ENCODE results near the gene NETO1. TPM values are rescaled to one million over a fixed set of nuclear protein-coding genes. Genes with fewer than 3 reads are reported as not detected.

The NETO1 gene
- total and polyA plus RNA-seq, 9 donors, result 0.08 to 0.56 (median 0.19) TPM; not detected in 5

DNA sequence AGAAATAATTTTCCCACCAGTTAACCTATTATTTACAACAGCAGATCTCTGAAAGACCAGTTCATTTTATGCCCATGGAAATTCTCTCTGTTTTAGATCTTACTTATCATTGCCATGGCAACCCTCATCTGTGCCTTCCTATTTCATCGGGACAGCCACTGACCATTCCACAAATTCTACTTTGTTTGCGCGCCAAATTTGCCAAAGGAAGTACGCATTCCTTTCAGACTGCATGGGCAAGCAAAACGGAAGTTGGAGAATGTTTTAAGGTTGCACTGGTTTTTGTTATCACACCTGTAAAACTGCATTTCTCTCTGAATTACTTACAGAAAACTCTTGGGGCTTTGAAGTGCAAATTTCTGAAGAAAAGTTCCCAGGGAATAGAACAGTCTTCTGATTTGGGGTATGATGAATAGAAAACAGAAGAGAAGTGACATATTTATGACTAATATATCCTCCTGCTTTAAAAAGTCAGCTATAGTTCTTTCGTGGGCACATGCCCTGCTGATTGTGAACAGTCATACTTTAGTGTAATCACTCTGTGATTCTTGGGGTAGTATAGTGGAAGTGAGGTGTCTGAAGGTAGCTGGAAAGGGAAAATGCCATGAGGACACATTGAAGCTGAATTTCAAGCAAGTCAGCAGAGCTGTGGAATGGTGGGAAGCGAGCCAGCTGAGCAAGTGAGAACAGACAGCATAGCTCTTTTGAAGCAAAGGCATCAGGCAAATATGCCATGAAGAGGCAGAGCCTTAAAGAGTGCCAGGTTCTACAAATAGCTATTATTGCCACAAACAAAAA, 20.9 kb downstream of the NETO1 start:
- H3K36me3 ChIP-seq (ENCODE audit: control insufficient read depth, insufficient read depth, low read length), result no peaks in the 10 kb centered on the region
- no peak for DNase-seq
- H3K27ac ChIP-seq (ENCODE audit: low read length), result no peak overlapping the region
- no peak overlapping the region for H3K4me3 ChIP-seq (ENCODE audit: low read length)
- H3K9me3 ChIP-seq (replicated peaks; ENCODE audit: control insufficient read depth, low read depth, low read length), result peaks cover 2% of the 10 kb centered on the region
- no peaks in the 10 kb centered on the region for H3K27me3 ChIP-seq (ENCODE audit: control insufficient read depth, insufficient read depth, low read length)
- WGBS (ENCODE audit: insufficient coverage), result 13% methylated on average over 3 of the region's 7 CpGs
- H3K4me1 ChIP-seq (ENCODE audit: control insufficient read depth, insufficient read depth, low read length), result no peaks in the 10 kb centered on the region

DNA sequence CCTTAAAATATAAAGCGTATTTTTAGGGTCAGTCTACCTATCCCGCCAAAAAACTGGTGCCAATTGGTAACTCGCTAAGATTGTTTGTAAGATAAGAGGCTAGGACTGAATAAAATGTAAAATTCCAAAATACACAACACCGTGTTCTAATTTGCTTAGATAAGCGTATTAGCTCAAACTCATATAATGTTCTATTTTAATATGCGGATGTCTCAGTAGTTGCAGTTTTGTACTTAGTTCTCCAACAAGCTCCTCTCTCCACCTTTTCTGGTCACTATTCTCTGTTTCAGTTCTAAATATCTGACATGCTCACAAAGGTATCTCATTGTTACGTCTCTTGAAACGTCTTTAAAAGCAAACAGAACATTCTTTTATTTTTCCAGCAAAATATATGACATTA, 24.0 kb downstream of the NETO1 start:
- H3K36me3 ChIP-seq (ENCODE audit: control insufficient read depth, insufficient read depth, low read length), result no peaks in the 10 kb centered on the region
- H3K27me3 ChIP-seq (ENCODE audit: control insufficient read depth, insufficient read depth, low read length), result no peaks in the 10 kb centered on the region
- no peaks in the 10 kb centered on the region for H3K4me1 ChIP-seq (ENCODE audit: control insufficient read depth, insufficient read depth, low read length)
- peaks cover 2% of the 10 kb centered on the region for H3K9me3 ChIP-seq (replicated peaks; ENCODE audit: control insufficient read depth, low read depth, low read length)
- 81% methylated on average over 2 of the region's 8 CpGs for WGBS (ENCODE audit: insufficient coverage)
- no peak overlapping the region for H3K27ac ChIP-seq (ENCODE audit: low read length)
- H3K4me3 ChIP-seq (ENCODE audit: low read length), result no peak overlapping the region
- DNase-seq, result no peak

DNA sequence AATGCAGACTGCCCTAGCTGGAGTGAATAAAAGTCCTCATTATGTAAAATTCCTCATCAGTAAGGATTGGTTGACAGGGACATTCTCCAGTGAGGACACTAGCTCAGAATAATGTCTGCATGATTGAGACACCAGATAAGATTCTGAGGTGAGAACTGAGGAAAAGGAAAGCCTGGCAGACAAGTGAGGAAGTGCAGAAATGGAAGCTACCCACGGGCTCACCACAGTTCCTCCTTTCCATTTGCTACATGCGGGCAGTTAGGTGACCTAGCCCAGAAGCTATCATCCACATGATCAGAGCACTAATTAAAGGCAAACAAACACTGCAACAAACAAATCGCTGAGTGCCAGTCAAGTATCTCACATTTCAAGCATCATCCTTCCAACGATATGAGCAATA, 27.7 kb downstream of the NETO1 start:
- H3K9me3 ChIP-seq (replicated peaks; ENCODE audit: control insufficient read depth, low read depth, low read length), result no peaks in the 10 kb centered on the region
- no peaks in the 10 kb centered on the region for H3K27me3 ChIP-seq (ENCODE audit: control insufficient read depth, insufficient read depth, low read length)
- H3K4me3 ChIP-seq (ENCODE audit: low read length), result no peak overlapping the region
- H3K4me1 ChIP-seq (ENCODE audit: control insufficient read depth, insufficient read depth, low read length), result no peaks in the 10 kb centered on the region
- DNase-seq, result no peak
- 33% methylated on average over 1 of the region's 4 CpGs for WGBS (ENCODE audit: insufficient coverage)
- no peak overlapping the region for H3K27ac ChIP-seq (ENCODE audit: low read length)
- no peaks in the 10 kb centered on the region for H3K36me3 ChIP-seq (ENCODE audit: control insufficient read depth, insufficient read depth, low read length)

DNA sequence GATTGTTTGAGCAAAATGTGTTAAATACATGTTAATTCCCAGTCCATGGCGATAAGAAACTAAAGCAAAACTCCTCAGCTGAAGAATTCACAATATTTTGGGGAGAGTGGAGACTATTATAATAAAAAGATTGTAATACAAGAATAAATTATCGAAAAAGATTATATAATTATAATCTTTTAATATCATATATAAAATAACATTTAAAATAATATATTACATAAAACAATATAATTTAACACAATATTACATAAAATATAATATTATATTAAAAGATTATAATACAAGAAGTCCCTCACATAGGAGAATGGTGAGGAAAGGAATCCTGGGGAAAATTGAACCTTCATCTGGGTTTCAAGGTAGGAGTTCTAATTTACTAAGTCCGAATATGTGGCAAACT, 33.1 kb downstream of the NETO1 start:
- DNase-seq, result no peak
- WGBS (ENCODE audit: insufficient coverage), result 91% methylated on average over 1 of the region's 3 CpGs
- no peaks in the 10 kb centered on the region for H3K9me3 ChIP-seq (replicated peaks; ENCODE audit: control insufficient read depth, low read depth, low read length)
- H3K4me1 ChIP-seq (ENCODE audit: control insufficient read depth, insufficient read depth, low read length), result no peaks in the 10 kb centered on the region
- H3K4me3 ChIP-seq (ENCODE audit: low read length), result no peak overlapping the region
- H3K27me3 ChIP-seq (ENCODE audit: control insufficient read depth, insufficient read depth, low read length), result no peaks in the 10 kb centered on the region
- no peak overlapping the region for H3K27ac ChIP-seq (ENCODE audit: low read length)
- no peaks in the 10 kb centered on the region for H3K36me3 ChIP-seq (ENCODE audit: control insufficient read depth, insufficient read depth, low read length)

DNA sequence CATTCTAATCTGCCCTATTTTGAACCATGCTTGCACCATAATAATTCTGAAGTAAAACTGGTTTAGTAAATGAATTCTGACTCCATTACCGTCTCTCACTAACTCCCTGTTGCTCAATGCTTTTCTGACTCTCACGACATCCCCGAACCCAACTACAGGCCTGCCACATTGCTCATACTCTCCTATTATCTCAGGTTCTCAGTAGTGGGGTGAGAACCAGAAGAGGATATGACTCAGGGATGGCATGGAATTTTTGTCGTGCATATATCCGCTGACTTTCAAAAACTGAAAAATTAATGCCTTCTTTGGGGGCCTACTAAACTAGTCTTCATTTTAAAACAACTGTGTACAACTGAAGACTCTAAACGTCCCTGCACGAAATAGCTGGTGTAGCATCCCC, 34.3 kb downstream of the NETO1 start:
- no peak for DNase-seq
- Histone ChIP-seq H3K4me3 (ENCODE audit: low read length) (no peak overlapping the region), H3K36me3 (ENCODE audit: control insufficient read depth, insufficient read depth, low read length) (no peaks in the 10 kb centered on the region), H3K27me3 (ENCODE audit: control insufficient read depth, insufficient read depth, low read length) (no peaks in the 10 kb centered on the region), H3K4me1 (ENCODE audit: control insufficient read depth, insufficient read depth, low read length) (no peaks in the 10 kb centered on the region), H3K27ac (ENCODE audit: low read length) (no peak overlapping the region), H3K9me3 (replicated peaks; ENCODE audit: control insufficient read depth, low read depth, low read length) (no peaks in the 10 kb centered on the region)
- 84% methylated on average over 3 of the region's 7 CpGs for WGBS (ENCODE audit: insufficient coverage)

GRCh38 chr18:72830109-72830508, 37.7 kb downstream of the NETO1 start:
- no peak overlapping the region for H3K4me3 ChIP-seq (ENCODE audit: low read length)
- no peaks in the 10 kb centered on the region for H3K36me3 ChIP-seq (ENCODE audit: control insufficient read depth, insufficient read depth, low read length)
- no peaks in the 10 kb centered on the region for H3K27me3 ChIP-seq (ENCODE audit: control insufficient read depth, insufficient read depth, low read length)
- H3K4me1 ChIP-seq (ENCODE audit: control insufficient read depth, insufficient read depth, low read length), result no peaks in the 10 kb centered on the region
- no peaks in the 10 kb centered on the region for H3K9me3 ChIP-seq (replicated peaks; ENCODE audit: control insufficient read depth, low read depth, low read length)
- whole genome bisulfite sequencing (ENCODE audit: insufficient coverage), result 28% methylated on average over 7 of the region's 10 CpGs
- DNase-seq, result peak; percentile 4
- no peak overlapping the region for H3K27ac ChIP-seq (ENCODE audit: low read length)

- Histone ChIP-seq H3K4me3 (ENCODE audit: low read length) (no peak overlapping the region), H3K9me3 (replicated peaks; ENCODE audit: control insufficient read depth, low read depth, low read length) (no peaks in the 10 kb centered on the region), H3K27ac (ENCODE audit: low read length) (no peak overlapping the region), H3K36me3 (ENCODE audit: control insufficient read depth, insufficient read depth, low read length) (no peaks in the 10 kb centered on the region), H3K4me1 (ENCODE audit: control insufficient read depth, insufficient read depth, low read length) (no peaks in the 10 kb centered on the region), H3K27me3 (ENCODE audit: control insufficient read depth, insufficient read depth, low read length) (no peaks in the 10 kb centered on the region)
- no peak for DNase-seq
- WGBS (ENCODE audit: insufficient coverage), result 64% methylated on average over 2 of the region's 2 CpGs
Measured at GRCh38 chr18:72828601-72829000, 39.2 kb downstream of the NETO1 start.

DNA sequence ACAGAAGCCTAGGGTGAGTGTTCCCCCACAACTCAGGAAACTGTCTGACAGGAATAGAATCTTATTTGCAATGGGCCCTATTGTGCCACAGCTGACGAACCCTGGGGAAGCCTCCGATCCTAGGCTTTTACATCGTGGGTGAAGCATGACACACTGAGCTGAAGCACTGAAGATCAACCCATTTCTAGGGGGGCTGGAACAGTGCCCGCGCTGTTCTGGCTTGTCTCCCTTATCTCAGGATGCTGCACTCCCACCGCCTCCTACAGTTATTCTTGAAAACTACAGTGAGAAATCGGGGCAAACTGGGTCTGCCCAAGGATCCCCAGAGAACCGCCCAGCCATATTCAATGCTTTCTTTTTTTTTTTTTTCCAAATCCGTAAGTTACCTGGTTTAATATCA, 41.1 kb downstream of the NETO1 start:
- H3K4me3 ChIP-seq (ENCODE audit: low read length), result no peak overlapping the region
- 38% methylated on average over 7 of the region's 9 CpGs for WGBS (ENCODE audit: insufficient coverage)
- no peaks in the 10 kb centered on the region for H3K36me3 ChIP-seq (ENCODE audit: control insufficient read depth, insufficient read depth, low read length)
- H3K27me3 ChIP-seq (ENCODE audit: control insufficient read depth, insufficient read depth, low read length), result no peaks in the 10 kb centered on the region
- no peaks in the 10 kb centered on the region for H3K4me1 ChIP-seq (ENCODE audit: control insufficient read depth, insufficient read depth, low read length)
- no peaks in the 10 kb centered on the region for H3K9me3 ChIP-seq (replicated peaks; ENCODE audit: control insufficient read depth, low read depth, low read length)
- DNase-seq, result no peak
- no peak overlapping the region for H3K27ac ChIP-seq (ENCODE audit: low read length)

DNA sequence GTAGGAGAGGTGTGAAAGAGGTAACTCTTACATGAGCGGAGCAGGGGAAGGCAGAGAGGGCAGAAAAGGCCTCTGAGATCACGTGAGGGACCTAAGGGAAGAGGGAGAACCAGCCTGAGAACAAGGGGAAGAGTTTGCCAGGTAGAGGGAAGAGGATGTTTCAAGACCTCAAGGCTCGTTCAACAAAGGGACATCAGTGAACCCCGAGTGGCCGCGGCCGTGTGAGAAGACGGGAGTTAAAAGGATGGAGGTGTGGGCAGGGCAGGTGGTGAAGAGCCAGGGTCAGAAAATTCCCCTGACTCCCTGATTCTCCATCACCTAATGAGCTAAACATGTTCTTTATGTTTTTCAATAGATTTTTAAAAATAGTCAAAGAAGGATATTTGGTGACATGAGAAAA, 44.4 kb downstream of the NETO1 start:
- no peaks in the 10 kb centered on the region for H3K9me3 ChIP-seq (replicated peaks; ENCODE audit: control insufficient read depth, low read depth, low read length)
- no peaks in the 10 kb centered on the region for H3K36me3 ChIP-seq (ENCODE audit: control insufficient read depth, insufficient read depth, low read length)
- H3K27me3 ChIP-seq (ENCODE audit: control insufficient read depth, insufficient read depth, low read length), result no peaks in the 10 kb centered on the region
- WGBS (ENCODE audit: insufficient coverage), result 68% methylated on average over 2 of the region's 8 CpGs
- H3K27ac ChIP-seq (ENCODE audit: low read length), result no peak overlapping the region
- H3K4me3 ChIP-seq (ENCODE audit: low read length), result no peak overlapping the region
- no peaks in the 10 kb centered on the region for H3K4me1 ChIP-seq (ENCODE audit: control insufficient read depth, insufficient read depth, low read length)
- no peak for DNase-seq

DNA sequence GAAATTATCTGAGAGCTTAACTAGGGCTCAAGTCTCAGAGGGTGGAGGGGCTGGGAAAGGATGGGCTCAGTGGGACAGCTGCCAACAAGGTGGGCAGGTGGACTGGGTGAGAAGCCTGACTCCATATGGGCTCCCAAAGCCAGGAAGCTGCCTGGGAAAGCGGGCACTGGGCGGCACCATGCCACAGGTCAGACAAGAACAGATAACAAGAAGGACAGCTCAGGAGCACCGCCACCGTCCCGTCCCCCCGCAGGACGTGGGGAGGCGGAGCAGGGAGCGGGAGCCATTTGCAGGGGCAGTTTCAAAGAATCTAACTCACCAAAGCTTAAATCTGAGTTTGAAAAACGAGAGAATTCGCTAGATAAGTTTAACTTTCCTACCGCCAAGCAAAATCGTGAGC, 45.6 kb downstream of the NETO1 start:
- Histone ChIP-seq H3K4me1 (ENCODE audit: control insufficient read depth, insufficient read depth, low read length) (no peaks in the 10 kb centered on the region), H3K27ac (ENCODE audit: low read length) (no peak overlapping the region), H3K36me3 (ENCODE audit: control insufficient read depth, insufficient read depth, low read length) (no peaks in the 10 kb centered on the region), H3K27me3 (ENCODE audit: control insufficient read depth, insufficient read depth, low read length) (no peaks in the 10 kb centered on the region), H3K9me3 (replicated peaks; ENCODE audit: control insufficient read depth, low read depth, low read length) (no peaks in the 10 kb centered on the region), H3K4me3 (ENCODE audit: low read length) (no peak overlapping the region)
- 86% methylated on average over 5 of the region's 13 CpGs for WGBS (ENCODE audit: insufficient coverage)
- DNase-seq, result no peak

DNA sequence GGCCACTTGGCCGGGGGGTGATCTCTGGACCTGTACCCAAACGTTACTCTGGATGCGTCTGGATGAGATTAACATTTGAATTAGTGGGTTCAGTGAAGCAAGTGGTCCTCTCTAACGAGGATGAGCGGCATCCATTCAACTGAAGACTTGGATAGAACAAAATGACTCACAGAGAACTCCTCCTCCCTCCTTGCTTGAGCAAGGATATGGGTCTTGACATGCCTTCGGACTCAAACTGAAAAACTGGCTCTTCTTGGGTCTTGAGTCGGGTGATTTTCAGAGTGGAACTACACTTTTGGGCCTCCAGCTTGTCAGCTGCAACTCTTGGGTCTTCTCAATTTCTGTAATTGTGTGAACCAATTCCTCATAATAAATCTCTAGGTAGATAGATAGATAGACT, 47.2 kb downstream of the NETO1 start:
- no peaks in the 10 kb centered on the region for H3K27me3 ChIP-seq (ENCODE audit: control insufficient read depth, insufficient read depth, low read length)
- no peak for DNase-seq
- no peaks in the 10 kb centered on the region for H3K9me3 ChIP-seq (replicated peaks; ENCODE audit: control insufficient read depth, low read depth, low read length)
- no peak overlapping the region for H3K4me3 ChIP-seq (ENCODE audit: low read length)
- 70% methylated on average over 2 of the region's 7 CpGs for WGBS (ENCODE audit: insufficient coverage)
- no peaks in the 10 kb centered on the region for H3K36me3 ChIP-seq (ENCODE audit: control insufficient read depth, insufficient read depth, low read length)
- no peaks in the 10 kb centered on the region for H3K4me1 ChIP-seq (ENCODE audit: control insufficient read depth, insufficient read depth, low read length)
- H3K27ac ChIP-seq (ENCODE audit: low read length), result no peak overlapping the region
